Lung (tissue), 12 donors: ENCODE data around the gene THRB. TPM values are rescaled to one million over a fixed set of nuclear protein-coding genes. Genes with fewer than 3 reads are reported as not detected.

Source experiments
- ATAC-seq: fragments of 200-7000 bp; cut with Tn5 transposase; one replicate; pipeline ENCODE4 v1.9.1; 2020; ENCODE audit warnings: moderate number of reproducible peaks; ENCODE audit not compliant: insufficient read depth, low FRiP score
- DNase-seq, 3 donors: peaks; one replicate each; pipeline ENCODE4 v3.0.0-alpha.2; 2013 to 2017
- H3K27ac ChIP-seq, 2 donors: one replicate each; pipeline ENCODE4 v1.5.1; 2013; ENCODE audit warnings: mild to moderate bottlenecking in 2 of 2, moderate library complexity in 2 of 2, control low read depth in 1 of 2, inconsistent platforms in 1 of 2, low read depth in 1 of 2, low read length in 1 of 2
- H3K27me3 ChIP-seq, 3 donors: one replicate each; pipeline ENCODE4 v1.5.1; 2013; ENCODE audit warnings: low read length in 2 of 3; ENCODE audit not compliant: control insufficient read depth in 3 of 3, insufficient read depth in 3 of 3
- H3K36me3 ChIP-seq, 4 donors: one replicate each; pipeline ENCODE4 v1.5.1; 2013; ENCODE audit warnings: low read length in 4 of 4, mild to moderate bottlenecking in 1 of 4, moderate library complexity in 1 of 4; ENCODE audit not compliant: control insufficient read depth in 4 of 4, insufficient read depth in 4 of 4
- H3K4me1 ChIP-seq, 5 donors: one replicate each; pipeline ENCODE4 v1.5.1; 2013; ENCODE audit warnings: low read length in 5 of 5, mild to moderate bottlenecking in 2 of 5, moderate library complexity in 1 of 5; ENCODE audit not compliant: control insufficient read depth in 5 of 5, insufficient read depth in 5 of 5
- H3K4me3 ChIP-seq: one replicate; pipeline ENCODE4 v1.5.1; 2013; ENCODE audit warnings: mild to moderate bottlenecking, control low read depth, moderate library complexity
- H3K9ac ChIP-seq, 2 donors: one replicate each; pipeline ENCODE4 v1.5.1; 2013; ENCODE audit warnings: low read length in 2 of 2, control low read depth in 1 of 2; ENCODE audit not compliant: insufficient read depth in 1 of 2
- H3K9me3 ChIP-seq, 4 donors: one replicate each; pipeline ENCODE4 v1.5.1; 2013; ENCODE audit warnings: low read length in 3 of 4, mild to moderate bottlenecking in 1 of 4, moderate library complexity in 1 of 4; ENCODE audit not compliant: control insufficient read depth in 4 of 4, insufficient read depth in 3 of 4
- WGBS, 2 donors: extraction: QIAGEN DNeasy Blood & Tissue Kit; methylation state at CpG; one replicate each; pipeline ENCODE4 v1.1.7; 2013; 5-methylcytosine and 5-hydroxymethylcytosine counted together
- polyA plus RNA-seq, 2 donors: library from polyadenylated mRNA; stranded (reverse); fragments of 200-250 nt; gene quantifications; one replicate each; pipeline ENCODE4 v1.2.1, GENCODE V29; 2013
- total RNA-seq, 2 donors: library from RNA; depleted of rRNA in 1 of 2; stranded (reverse); fragments of >200 nt in 1 of 2; gene quantifications; one replicate each; pipeline ENCODE4 v1.2.1, GENCODE V29; 2014 to 2021
- TF ChIP-seq, protein P1 (sequence below): IDR thresholded peaks from 2 replicates; pipeline ENCODE4 v1.5.1; 2012; ENCODE audit warnings: mild to moderate bottlenecking; ENCODE audit errors: control extremely low read depth, extremely low read depth
- donor health status: control.
- donor health status: control.
- donor health status: Bipolar disorder and iron deficiency.
- donor health status: healthy.
- donor health status: DM: yes; HTN: yes; CAD: no.

Gene THRB
- total and polyA plus RNA-seq, 4 donors: 2.1 to 23.5 (median 6.1) TPM

DNA sequence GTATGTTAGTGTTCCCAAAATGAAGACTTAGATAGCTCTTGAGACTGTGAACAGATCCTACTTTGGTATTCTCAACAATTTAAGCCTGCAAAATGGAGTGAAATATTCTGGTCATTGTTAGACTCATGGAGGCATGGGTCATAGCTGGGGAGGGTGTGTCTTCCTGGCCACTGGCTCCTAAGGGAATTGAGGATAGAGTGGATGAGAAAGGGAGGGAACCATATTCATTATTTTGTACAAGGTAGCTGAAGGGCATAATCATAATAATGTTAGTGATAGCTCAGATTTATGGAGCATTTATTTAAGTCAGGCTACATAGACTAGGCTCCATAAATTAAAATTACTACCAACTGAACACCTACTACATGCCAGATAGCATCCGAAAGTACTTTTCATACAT, 295.9 kb downstream of the THRB start:
- Histone ChIP-seq H3K9me3 (no peaks in the 10 kb centered on the region), H3K4me1 (peaks cover 0 to 1% (median 0%) of the 10 kb centered on the region in 5 donors), H3K9ac (no peak overlapping the region), H3K27me3 (no peaks in the 10 kb centered on the region), H3K27ac (no peak overlapping the region), H3K36me3 (no peaks in the 10 kb centered on the region), H3K4me3 (no peak overlapping the region)
- 89 to 97% methylated on average over 1 of the region's 1 CpG for WGBS, 2 donors
- DNase-seq (no peak), ATAC-seq (no peak)
- TF ChIP-seq, protein P1, sequence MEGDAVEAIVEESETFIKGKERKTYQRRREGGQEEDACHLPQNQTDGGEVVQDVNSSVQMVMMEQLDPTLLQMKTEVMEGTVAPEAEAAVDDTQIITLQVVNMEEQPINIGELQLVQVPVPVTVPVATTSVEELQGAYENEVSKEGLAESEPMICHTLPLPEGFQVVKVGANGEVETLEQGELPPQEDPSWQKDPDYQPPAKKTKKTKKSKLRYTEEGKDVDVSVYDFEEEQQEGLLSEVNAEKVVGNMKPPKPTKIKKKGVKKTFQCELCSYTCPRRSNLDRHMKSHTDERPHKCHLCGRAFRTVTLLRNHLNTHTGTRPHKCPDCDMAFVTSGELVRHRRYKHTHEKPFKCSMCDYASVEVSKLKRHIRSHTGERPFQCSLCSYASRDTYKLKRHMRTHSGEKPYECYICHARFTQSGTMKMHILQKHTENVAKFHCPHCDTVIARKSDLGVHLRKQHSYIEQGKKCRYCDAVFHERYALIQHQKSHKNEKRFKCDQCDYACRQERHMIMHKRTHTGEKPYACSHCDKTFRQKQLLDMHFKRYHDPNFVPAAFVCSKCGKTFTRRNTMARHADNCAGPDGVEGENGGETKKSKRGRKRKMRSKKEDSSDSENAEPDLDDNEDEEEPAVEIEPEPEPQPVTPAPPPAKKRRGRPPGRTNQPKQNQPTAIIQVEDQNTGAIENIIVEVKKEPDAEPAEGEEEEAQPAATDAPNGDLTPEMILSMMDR: no peak

DNA sequence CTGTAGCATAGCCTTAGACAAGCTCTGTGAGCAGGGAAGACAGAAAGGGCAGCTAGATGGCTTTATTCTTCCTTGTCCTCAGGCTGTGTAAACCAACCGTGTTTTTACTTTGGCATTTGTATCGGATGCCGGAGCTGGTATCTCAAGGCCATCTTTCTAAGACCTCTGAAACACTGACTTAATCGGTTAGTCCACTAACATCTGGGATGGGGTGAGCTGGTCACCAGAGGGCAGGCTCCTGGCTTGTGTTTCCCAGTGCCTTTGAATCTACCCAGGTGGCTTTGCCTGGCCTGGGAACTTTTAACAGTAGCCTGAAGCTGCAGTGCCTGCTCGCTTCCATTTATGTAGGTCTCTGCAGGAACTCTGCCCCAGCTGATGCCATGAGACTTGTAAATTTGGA, 296.8 kb downstream of the THRB start:
- no peaks in the 10 kb centered on the region for H3K36me3 ChIP-seq
- DNase-seq (no peak), ATAC-seq (no peak)
- peaks cover 0 to 1% (median 0%) of the 10 kb centered on the region in 5 donors for H3K4me1 ChIP-seq
- 87 to 88% methylated on average over 5 of the region's 5 CpGs for WGBS, 2 donors
- no peak overlapping the region for H3K4me3 ChIP-seq
- no peak overlapping the region for H3K27ac ChIP-seq
- no peak overlapping the region for H3K9ac ChIP-seq
- H3K9me3 ChIP-seq: no peaks in the 10 kb centered on the region
- no peaks in the 10 kb centered on the region for H3K27me3 ChIP-seq
- TF ChIP-seq, protein P1: no peak

DNA sequence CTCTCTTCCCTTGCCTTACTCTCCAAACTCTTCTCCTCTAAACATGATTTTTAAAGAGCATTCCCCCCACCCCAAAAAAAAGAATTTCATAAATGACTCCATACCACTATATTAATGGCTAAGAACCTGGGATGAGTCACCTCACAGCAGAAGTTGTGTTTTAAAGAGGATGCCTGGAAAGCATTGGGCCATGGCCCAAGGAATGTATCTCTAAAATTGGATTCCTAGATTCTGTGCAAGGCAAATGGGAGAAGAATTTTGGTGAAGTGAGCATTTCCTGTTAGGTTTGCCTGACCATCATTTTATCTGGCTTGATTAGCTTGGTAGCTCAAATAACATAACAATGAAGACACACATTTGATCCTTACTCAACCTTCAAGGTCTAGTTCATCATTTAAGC, 298.1 kb downstream of the THRB start:
- DNase-seq (no peak), ATAC-seq (no peak)
- no peaks in the 10 kb centered on the region for H3K27me3 ChIP-seq
- no peaks in the 10 kb centered on the region for H3K36me3 ChIP-seq
- peaks cover 0 to 4% (median 0%) of the 10 kb centered on the region in 5 donors for H3K4me1 ChIP-seq
- TF ChIP-seq, protein P1: no peak
- no peaks in the 10 kb centered on the region for H3K9me3 ChIP-seq
- H3K27ac ChIP-seq: no peak overlapping the region
- H3K9ac ChIP-seq: no peak overlapping the region
- no peak overlapping the region for H3K4me3 ChIP-seq

DNA sequence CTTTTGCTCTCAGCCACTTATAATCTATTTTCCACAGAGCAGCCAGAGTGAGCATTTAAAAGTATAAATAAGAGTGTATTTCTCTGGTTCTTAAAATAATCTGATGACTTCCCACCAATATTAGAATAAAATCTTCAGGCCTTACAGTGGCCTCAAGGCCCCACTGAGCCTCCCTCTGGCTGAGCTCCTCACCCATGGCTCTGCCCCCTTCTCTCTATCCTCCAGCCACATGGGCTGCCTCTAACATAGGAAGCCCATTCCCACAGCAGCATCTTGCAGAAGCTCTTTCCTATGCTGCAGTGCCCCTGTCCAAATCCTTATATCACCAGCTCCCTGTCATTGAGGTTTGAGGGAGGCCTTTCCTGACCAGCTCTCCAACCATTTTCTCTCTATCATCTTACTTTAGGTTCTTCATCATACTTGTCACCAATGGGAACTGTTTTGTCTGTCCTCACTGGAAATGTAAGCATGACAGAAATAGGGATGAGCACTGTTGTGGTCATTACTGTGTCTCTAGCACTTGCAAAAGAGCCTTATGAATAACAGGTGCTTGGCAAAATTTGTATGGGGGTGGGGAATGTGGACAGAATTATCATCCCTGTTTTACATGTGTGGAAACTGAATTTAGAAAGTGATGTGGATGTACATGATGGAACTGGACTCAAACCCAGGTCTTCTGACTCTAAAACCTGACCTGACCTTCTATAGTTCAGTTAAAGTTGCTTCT, 299.0 kb downstream of the THRB start:
- DNase-seq (no peak), ATAC-seq (no peak)
- TF ChIP-seq, protein P1: no peak
- H3K4me3 ChIP-seq: no peak overlapping the region
- no peak overlapping the region for H3K9ac ChIP-seq
- H3K4me1 ChIP-seq: peaks cover 0 to 4% (median 0%) of the 10 kb centered on the region in 5 donors
- no peaks in the 10 kb centered on the region for H3K27me3 ChIP-seq
- no peak overlapping the region for H3K27ac ChIP-seq
- no peaks in the 10 kb centered on the region for H3K9me3 ChIP-seq
- H3K36me3 ChIP-seq: no peaks in the 10 kb centered on the region
